Panc1 (cell line): ENCODE measurements around the gene UNC50. TPM values are rescaled to one million over a fixed set of nuclear protein-coding genes. Genes with fewer than 3 reads are reported as not detected.
A peak's percentile ranks its signal among the peaks of the same experiment; 100 is the strongest.

Experiments used
- ATAC-seq: fragments of 200-7000 bp; cut with Tn5 transposase; 2 replicates; pipeline ENCODE4 v1.9.1; 2020; ENCODE audit warnings: mild to moderate bottlenecking, moderate library complexity
- BruUV-seq: library from RNA; stranded (reverse); fragments of 400-500 nt; replicated peaks from 2 replicates; lab custom pipeline; 2021; lab: Mats Ljungman, UMichigan
- CTCF ChIA-PET: fragments of 300-600 bp; sonication (Branson Sonifier 250); formaldehyde crosslinking; loops from one replicate; lab custom pipeline; 2022; ENCODE audit warnings: antibody characterized with exemption; lab: Charles Lee
- POLR2A ChIA-PET: fragments of 300-600 bp; sonication (Branson Sonifier 250); formaldehyde crosslinking; loops from one replicate; lab custom pipeline; 2022; ENCODE audit warnings: antibody characterized with exemption; lab: Charles Lee
- DNase-seq: peaks from one replicate; pipeline ENCODE4 v3.0.0-alpha.2; 2010; ENCODE audit warnings: low read depth, low spot score
- H3K27ac ChIP-seq: 2 replicates; pipeline ENCODE4 v1.5.1; 2011; ENCODE audit warnings: mild to moderate bottlenecking, low read length, inconsistent platforms
- H3K27me3 ChIP-seq: fragments of 200-500 bp; sonication (Bioruptor generic); 2 replicates; pipeline ENCODE4 v1.6.0; 2014; ENCODE audit warnings: low read length, inconsistent platforms; ENCODE audit not compliant: control insufficient read depth, insufficient read depth
- H3K36me3 ChIP-seq: fragments of 200-500 bp; sonication (Bioruptor generic); 2 replicates; pipeline ENCODE4 v1.5.1; 2014; ENCODE audit warnings: inconsistent platforms, mild to moderate bottlenecking, low read length, moderate library complexity; ENCODE audit not compliant: control insufficient read depth, insufficient read depth
- H3K4me1 ChIP-seq: 2 replicates; pipeline ENCODE4 v1.5.1; 2011; ENCODE audit warnings: inconsistent platforms, mild to moderate bottlenecking, low read length, moderate library complexity; ENCODE audit not compliant: control insufficient read depth, insufficient read depth
- H3K4me3 ChIP-seq, 2 experiments: 2 replicates each; pipeline ENCODE4 v1.5.1; 2011 to 2012; ENCODE audit warnings: low read depth in 2 of 2, low read length in 2 of 2, mild to moderate bottlenecking in 2 of 2, inconsistent platforms in 1 of 2, moderate library complexity in 1 of 2
- H3K9me3 ChIP-seq: fragments of 200-500 bp; sonication (Bioruptor generic); 2 replicates; pipeline ENCODE4 v1.5.1; 2014; ENCODE audit warnings: low read depth, mild to moderate bottlenecking, inconsistent platforms, low read length, moderate library complexity; ENCODE audit not compliant: control insufficient read depth, insufficient read depth
- POLR2AphosphoS5 ChIP-seq: IDR thresholded peaks from 2 replicates; pipeline ENCODE4 v1.6.1; 2012; ENCODE audit warnings: mild to moderate bottlenecking, low read depth, low read length, moderate library complexity
- TCF7L2 ChIP-seq: IDR thresholded peaks from 2 replicates; pipeline ENCODE4 v1.6.1; 2011; ENCODE audit warnings: mild to moderate bottlenecking, low read depth, low read length, inconsistent platforms
- in situ Hi-C: cut with HindIII; loops from 2 replicates; pipeline ENCODE4 v1.10.0; 2016; ENCODE audit warnings: low sequenced_read_pairs, low pct_unique_long_range_greater_than_20kb
- intact Hi-C: fragments of 100-400 bp; cut with micrococcal nuclease; formaldehyde crosslinking; loops from one replicate; pipeline ENCODE4 v1.10.0; 2022; ENCODE audit not compliant: unreplicated experiment
- total RNA-seq: library from RNA; stranded (reverse); gene quantifications from one replicate; pipeline ENCODE4 v1.2.1, GENCODE V29; 2021; ENCODE audit not compliant: unreplicated experiment
- TF ChIP-seq, protein P1 (sequence below): fragments of 450-650 bp; IDR thresholded peaks from 2 replicates; pipeline ENCODE4 v1.5.1; 2017; ENCODE audit warnings: mild to moderate bottlenecking
- TF ChIP-seq, protein P2 (sequence below), 2 experiments: IDR thresholded peaks; 2 replicates each; pipeline ENCODE4 v1.6.1; 2011 to 2012; ENCODE audit warnings: low read depth in 2 of 2, control low read depth in 1 of 2, low read length in 1 of 2, mild to moderate bottlenecking in 1 of 2, moderate library complexity in 1 of 2; ENCODE audit not compliant: insufficient read depth in 1 of 2

Gene UNC50
- total RNA-seq, 1 experiment from 2014 or later: 43.6 TPM

DNA sequence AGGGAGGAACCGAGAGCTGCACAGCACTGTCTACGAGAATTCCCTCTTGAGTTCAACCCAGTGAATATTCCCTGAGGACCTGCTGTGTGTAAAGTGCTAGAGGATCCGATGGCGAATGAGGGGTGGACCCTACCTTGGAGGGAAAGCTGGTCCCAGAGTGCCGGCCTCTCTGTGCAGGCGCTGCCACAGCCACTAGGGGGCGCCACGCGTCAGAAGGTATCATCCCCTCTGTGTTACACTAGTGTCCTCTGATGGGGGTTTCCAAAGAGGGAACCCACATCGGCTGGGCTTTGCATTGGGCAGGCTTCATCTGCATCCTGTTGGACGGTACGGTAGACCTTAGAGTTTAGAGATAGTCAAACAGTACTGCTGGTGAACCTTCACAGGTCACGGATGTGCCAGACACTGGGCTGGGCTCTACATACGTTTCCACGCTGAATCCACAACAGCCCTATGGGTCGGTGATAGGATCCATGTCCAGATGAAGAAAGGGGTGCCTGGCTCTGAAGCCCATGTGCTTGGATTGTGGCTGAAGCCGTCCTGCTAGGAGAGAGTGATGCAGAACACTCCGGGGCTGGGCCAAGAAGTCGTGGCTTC lies 39.1 kb upstream of the UNC50 start:
- Histone ChIP-seq H3K4me3 (no peak overlapping the region), H3K27me3 (no peaks in the 10 kb centered on the region), H3K9me3 (no peaks in the 10 kb centered on the region), H3K4me1 (no peaks in the 10 kb centered on the region), H3K27ac (no peak overlapping the region), H3K36me3 (no peaks in the 10 kb centered on the region)
- CTCF ChIA-PET: interaction anchor here (0.5 to 1.4 kb wide), 3 partner anchors 16 to 46 kb away, joined by 3 to 4 read pairs (median 4); no protein-coding TSS in a partner anchor
- POLR2A ChIA-PET: no interaction called here
- DNase-seq (no peak), ATAC-seq (peak; percentile 83)
- TF ChIP-seq, protein P1, sequence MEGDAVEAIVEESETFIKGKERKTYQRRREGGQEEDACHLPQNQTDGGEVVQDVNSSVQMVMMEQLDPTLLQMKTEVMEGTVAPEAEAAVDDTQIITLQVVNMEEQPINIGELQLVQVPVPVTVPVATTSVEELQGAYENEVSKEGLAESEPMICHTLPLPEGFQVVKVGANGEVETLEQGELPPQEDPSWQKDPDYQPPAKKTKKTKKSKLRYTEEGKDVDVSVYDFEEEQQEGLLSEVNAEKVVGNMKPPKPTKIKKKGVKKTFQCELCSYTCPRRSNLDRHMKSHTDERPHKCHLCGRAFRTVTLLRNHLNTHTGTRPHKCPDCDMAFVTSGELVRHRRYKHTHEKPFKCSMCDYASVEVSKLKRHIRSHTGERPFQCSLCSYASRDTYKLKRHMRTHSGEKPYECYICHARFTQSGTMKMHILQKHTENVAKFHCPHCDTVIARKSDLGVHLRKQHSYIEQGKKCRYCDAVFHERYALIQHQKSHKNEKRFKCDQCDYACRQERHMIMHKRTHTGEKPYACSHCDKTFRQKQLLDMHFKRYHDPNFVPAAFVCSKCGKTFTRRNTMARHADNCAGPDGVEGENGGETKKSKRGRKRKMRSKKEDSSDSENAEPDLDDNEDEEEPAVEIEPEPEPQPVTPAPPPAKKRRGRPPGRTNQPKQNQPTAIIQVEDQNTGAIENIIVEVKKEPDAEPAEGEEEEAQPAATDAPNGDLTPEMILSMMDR: peak; percentile 95
- TF ChIP-seq TCF7L2: no peak
- no TSS peak for BruUV-seq
- in situ Hi-C loops: no loop called here
- intact Hi-C loops: no loop called here

DNA sequence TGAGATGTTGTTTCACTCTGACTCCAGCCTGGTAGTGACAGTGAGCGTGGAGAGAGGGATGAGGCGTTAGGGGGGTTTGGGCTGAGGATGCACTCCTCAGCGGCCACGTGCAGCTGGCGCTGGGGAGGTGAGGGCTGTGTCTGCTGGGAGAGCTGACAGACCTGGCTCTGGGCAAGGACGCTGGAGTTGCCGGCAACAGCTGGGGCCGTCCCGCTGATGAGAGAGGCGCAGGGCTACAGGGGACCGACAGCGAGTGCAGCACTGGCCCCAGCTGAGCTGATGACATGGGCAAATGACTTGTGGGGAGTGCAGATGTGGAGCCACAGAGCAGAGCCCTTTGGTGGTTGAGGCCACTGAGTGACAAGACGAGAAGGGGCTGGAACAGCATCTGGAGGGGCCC lies 38.5 kb upstream of the UNC50 start:
- ChIA-PET CTCF (no interaction called here), POLR2A (no interaction called here)
- no peak for TF ChIP-seq POLR2AphosphoS5
- TF ChIP-seq, protein P1: no peak
- in situ Hi-C loops (no loop called here), intact Hi-C loops (no loop called here)
- H3K4me3 ChIP-seq: no peak overlapping the region
- no peaks in the 10 kb centered on the region for H3K36me3 ChIP-seq
- ATAC-seq (no peak), DNase-seq (no peak)
- H3K27me3 ChIP-seq: no peaks in the 10 kb centered on the region
- BruUV-seq: no TSS peak
- no peaks in the 10 kb centered on the region for H3K9me3 ChIP-seq
- H3K4me1 ChIP-seq: no peaks in the 10 kb centered on the region
- H3K27ac ChIP-seq: no peak overlapping the region

DNA sequence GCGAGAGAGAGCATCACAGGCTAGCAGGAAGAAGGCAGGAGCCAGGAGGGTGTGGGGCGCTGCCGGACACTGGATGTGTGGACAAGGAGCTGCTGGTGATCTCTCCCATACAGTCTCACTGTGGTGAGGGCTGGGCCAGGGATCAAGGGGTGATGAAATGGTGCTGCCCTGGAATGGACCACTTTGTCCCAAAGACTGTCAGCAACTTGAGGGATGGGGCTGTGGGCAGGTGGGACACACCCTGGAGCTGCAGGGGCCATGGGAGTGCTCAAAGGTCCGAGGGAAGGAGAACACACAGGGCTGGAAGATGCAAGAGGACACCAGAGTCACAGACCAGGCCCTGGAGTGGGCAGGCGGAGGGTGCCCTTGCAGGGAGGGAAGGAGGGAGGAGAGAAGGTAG lies 38.0 kb upstream of the UNC50 start:
- Histone ChIP-seq H3K27ac (no peak overlapping the region), H3K4me1 (no peaks in the 10 kb centered on the region), H3K36me3 (no peaks in the 10 kb centered on the region), H3K9me3 (no peaks in the 10 kb centered on the region), H3K4me3 (no peak overlapping the region), H3K27me3 (no peaks in the 10 kb centered on the region)
- ATAC-seq (no peak), DNase-seq (no peak)
- in situ Hi-C loops (no loop called here), intact Hi-C loops (no loop called here)
- TF ChIP-seq TCF7L2 (no peak), POLR2AphosphoS5 (no peak)
- TF ChIP-seq, protein P2, sequence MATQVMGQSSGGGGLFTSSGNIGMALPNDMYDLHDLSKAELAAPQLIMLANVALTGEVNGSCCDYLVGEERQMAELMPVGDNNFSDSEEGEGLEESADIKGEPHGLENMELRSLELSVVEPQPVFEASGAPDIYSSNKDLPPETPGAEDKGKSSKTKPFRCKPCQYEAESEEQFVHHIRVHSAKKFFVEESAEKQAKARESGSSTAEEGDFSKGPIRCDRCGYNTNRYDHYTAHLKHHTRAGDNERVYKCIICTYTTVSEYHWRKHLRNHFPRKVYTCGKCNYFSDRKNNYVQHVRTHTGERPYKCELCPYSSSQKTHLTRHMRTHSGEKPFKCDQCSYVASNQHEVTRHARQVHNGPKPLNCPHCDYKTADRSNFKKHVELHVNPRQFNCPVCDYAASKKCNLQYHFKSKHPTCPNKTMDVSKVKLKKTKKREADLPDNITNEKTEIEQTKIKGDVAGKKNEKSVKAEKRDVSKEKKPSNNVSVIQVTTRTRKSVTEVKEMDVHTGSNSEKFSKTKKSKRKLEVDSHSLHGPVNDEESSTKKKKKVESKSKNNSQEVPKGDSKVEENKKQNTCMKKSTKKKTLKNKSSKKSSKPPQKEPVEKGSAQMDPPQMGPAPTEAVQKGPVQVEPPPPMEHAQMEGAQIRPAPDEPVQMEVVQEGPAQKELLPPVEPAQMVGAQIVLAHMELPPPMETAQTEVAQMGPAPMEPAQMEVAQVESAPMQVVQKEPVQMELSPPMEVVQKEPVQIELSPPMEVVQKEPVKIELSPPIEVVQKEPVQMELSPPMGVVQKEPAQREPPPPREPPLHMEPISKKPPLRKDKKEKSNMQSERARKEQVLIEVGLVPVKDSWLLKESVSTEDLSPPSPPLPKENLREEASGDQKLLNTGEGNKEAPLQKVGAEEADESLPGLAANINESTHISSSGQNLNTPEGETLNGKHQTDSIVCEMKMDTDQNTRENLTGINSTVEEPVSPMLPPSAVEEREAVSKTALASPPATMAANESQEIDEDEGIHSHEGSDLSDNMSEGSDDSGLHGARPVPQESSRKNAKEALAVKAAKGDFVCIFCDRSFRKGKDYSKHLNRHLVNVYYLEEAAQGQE (IDR thresholded peaks at IDR 0.05; ENCODE audit: insufficient read depth in 1 of 2, low read depth in 2 of 2, low read length in 1 of 2): no peak
- TF ChIP-seq, protein P1: no peak
- CTCF ChIA-PET: no interaction called here
- POLR2A ChIA-PET: no interaction called here
- no TSS peak for BruUV-seq
